LNCAP (cell line): Measurements from ENCODE around the gene MAN1A1.

Experiments used
- TF ChIP-seq, protein P1 (sequence below): fragments of 450-650 bp; IDR thresholded peaks from 2 replicates; pipeline ENCODE4 v1.5.1; 2017; ENCODE audit warnings: mild to moderate bottlenecking

Gene MAN1A1

DNA sequence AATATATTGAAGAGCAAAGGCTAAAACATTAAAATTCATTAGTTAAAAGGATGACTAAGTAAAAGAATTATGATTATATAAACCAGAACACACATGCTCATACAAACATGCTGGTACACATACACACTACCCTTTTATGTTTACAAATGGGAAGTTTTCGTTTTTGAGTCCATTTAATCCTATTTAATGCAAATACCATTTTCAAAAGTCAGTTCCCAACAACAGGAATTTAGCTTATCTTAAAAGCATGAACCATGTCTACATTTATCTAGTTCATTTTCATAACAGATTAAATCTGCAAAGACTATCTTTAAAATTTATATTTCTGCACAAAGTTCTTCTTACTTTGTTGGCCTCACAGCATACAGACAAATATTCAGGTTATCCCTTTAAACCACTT, 42.5 kb downstream of the MAN1A1 start:
- TF ChIP-seq, protein P1, sequence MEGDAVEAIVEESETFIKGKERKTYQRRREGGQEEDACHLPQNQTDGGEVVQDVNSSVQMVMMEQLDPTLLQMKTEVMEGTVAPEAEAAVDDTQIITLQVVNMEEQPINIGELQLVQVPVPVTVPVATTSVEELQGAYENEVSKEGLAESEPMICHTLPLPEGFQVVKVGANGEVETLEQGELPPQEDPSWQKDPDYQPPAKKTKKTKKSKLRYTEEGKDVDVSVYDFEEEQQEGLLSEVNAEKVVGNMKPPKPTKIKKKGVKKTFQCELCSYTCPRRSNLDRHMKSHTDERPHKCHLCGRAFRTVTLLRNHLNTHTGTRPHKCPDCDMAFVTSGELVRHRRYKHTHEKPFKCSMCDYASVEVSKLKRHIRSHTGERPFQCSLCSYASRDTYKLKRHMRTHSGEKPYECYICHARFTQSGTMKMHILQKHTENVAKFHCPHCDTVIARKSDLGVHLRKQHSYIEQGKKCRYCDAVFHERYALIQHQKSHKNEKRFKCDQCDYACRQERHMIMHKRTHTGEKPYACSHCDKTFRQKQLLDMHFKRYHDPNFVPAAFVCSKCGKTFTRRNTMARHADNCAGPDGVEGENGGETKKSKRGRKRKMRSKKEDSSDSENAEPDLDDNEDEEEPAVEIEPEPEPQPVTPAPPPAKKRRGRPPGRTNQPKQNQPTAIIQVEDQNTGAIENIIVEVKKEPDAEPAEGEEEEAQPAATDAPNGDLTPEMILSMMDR: no peak

DNA sequence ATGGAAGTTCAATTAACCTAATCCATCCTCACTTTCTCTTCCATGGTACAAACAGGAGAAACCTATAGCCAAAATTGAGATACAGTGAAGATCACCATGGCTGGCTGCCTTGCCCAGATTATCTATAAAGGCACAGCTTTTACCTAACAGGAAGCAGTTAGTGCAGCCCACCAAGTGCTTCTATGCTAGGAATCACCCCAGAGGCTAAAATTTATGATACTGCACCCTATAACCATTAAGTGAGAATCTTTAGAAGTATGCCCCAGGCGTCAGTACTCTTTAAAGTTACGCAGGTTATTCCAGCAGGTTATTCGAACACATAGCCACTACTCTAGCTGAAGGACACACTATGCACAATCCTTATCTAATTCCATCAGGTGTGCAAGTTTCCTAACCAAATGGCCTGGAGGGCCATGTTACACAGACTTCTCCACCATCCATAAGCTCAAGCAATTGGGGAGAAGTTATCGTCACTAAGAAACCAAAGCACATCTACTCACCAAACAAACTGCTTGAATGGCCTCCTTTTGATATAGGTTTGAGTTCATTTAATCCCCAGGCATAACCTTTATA, 43.1 kb downstream of the MAN1A1 start:
- TF ChIP-seq, protein P1: no peak

DNA sequence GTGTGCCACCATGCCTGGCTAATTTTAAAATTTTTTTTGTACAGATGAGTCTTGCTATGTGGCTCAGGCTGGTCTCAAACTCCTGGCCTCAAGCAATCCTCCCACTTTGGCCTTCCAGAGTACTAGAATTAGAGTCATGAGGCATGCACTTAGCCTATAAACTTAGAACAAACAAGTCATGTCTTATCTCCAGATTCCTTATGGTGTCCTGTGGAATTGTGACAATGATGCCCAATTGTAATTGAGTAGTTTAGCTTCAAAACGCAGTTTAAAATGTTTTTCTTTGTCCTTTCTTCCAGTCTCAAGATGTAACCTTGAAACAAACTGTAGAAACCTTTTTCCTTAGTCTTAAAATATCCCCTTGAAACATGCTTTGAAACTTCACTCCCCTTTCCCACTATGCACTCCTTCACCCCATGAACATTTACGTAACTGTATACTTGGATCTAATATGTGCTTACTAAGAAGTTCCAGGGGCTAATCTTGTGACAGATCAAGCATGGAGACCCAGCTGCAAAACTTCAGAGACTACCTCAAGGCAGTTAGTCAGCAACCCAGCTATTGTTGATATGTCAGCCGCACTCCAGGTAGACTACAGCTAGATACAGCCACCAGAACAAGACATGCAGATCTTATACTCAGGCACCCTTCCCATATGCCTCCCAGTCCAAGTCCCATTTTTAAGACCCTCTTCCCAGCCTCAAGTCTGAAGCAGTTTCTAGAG, 46.2 kb downstream of the MAN1A1 start:
- TF ChIP-seq, protein P1: no peak

DNA sequence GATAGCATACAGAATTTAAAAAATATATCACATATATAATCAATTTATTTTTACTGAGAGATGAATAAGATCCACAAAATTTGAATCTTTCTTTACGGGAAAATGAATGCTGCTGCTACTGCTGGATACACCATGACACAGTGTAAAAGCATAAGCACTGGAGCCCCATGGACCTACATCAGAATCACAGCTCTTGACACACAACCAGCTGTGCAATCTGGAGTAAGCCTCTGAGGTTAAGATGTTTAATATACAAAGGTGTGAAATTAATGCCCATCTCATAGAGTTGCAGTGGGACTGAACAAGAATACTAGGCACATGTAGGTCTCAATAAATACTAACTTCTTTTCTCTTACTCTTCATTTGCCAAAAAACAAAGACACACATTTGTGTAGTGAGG, 48.1 kb downstream of the MAN1A1 start:
- TF ChIP-seq, protein P1: no peak

DNA sequence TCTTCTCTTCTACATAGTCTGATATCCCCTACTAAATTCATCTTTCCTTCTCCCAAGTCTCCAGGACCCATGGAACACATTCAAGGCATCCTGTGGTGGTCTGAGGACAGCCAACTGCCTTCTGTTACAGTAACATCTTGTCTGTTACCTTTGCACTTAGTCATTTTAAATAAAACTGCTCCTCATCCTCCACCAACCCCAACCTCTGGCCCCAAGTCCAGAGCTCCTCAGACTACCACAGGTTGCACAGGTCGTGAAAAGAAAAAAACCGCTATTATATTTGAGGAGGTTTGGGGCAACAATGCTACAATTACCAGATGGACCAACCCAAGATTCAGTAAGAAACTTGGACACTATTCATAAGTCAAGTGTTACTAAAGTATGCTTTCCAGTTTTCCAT, 49.9 kb downstream of the MAN1A1 start:
- TF ChIP-seq, protein P1: no peak

DNA sequence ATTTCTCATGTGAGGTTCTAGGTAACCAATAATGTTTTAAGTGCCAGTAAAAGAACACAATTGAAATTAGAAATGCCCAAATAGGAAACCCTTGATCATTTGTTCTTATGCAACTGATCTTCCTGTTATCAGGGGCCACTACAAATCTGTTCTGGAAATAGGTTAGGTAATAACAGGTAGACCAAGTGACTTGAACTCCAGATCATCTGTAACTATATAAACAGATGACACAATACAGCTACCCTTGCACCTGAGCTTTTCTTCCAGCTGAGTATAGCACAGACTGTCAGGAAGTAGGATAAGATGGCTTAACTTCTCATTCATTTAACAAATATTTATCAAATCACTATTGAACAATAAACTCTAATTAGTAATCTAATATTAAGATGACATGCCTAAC, 52.5 kb downstream of the MAN1A1 start:
- TF ChIP-seq, protein P1: no peak

DNA sequence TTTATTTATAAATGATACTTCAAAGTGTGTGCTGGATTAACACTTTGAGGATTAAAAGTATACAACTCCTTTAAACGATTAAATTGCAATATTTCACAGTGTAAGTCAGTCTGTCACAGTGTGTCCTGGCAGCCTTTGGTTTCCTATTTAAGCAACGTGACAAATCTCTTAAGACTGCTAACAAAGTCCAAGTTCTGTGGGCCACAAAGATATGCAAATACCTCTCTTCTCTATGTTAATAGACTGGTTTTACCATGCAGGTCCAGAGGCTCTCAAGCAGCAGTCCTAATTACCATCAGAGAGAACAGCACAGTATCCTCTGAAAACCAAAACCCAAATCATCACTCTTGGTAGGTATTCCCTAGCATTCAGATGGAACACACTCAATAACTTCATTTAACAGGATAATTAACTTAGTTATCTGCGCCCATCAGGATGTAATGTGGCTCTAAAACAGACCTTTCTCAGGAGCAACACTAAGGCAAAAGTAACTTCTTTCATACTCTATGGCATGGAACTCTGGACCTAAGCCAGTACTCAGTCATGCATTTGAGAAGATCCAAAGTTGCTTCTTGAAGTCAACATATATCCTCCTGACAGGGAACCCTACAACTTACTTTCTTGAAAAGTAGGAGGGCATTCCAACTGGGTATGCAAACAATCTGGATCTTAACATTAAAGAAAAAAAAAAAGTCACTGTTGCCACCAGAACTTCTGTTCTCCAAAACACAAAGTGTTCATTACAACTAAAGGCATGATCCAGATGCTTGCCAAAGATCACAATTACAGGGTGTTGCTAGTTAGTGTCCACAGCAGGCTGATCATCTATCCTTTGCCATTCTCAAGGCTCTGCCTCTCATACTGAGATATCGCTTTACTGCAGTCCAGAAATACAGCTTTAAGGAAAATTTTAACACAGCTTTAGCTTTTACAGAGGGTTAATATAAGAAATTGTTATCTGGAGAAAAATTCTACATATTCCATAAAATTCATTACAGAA, 53.2 kb downstream of the MAN1A1 start:
- TF ChIP-seq, protein P1: no peak
